GM18868 (cell line): ENCODE results near the gene GLYR1.

Experiments used
- ATAC-seq: cut with Tn5 transposase; IDR thresholded peaks from one replicate; pipeline ENCODE4 v1.9.1; 2021; ENCODE audit warnings: mild to moderate bottlenecking, moderate library complexity; ENCODE audit not compliant: unreplicated experiment

Gene GLYR1

DNA sequence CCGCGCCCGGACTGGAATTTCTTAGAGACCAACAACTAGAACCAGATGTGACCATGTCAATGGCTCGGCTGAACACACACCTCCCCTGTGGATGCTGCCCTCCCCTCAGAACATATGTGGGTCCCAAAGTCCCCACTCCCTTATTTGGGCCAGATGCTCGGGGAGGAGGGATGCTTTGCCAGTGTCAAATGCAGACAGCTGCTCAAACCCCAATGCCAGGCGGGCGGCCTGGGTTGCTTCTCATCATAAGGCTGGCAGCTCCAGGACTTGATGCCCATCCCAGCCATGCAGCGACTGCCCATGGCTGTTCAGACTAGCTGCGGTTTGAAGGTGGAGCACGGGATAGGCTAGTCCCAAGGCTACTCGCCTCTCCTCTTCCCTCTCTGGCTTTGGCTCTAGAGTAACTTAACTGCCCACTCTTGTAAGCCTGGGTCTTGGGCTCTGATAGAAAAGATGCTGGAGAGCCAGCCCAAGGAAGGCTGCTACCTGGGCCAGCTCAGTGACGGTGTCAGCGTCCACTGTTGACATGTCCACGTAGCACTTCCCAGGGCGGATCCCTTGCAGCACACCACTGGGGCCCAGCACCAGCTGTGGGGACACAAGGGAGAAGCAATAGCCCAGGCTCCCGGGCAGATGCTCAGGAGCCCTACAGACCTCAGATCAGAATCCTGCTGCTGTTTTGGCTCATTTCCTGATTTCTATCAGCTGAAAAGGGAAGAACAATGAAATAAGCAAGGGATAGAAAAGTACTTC, 33.7 kb downstream of the GLYR1 start:
- no peak for ATAC-seq

DNA sequence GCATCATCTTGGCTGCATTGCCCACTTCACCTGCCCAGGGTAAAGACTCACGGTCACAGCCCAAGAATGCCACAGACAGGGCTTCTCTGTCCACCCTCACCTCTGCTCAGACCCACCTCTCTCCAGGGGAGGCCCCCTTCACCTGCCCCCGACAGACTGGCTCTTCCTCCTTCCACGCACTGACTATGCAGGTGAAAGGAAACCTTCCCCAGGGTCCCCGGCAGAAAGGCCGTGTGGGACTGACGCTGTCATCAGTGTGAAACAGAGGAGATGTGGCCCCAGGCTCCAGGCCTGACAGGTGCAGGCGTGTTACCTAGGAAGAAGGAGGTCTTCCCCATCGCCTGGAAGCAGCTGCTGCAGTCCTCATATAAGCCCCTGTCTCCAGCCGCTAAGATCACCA, 35.3 kb downstream of the GLYR1 start:
- ATAC-seq: no peak

DNA sequence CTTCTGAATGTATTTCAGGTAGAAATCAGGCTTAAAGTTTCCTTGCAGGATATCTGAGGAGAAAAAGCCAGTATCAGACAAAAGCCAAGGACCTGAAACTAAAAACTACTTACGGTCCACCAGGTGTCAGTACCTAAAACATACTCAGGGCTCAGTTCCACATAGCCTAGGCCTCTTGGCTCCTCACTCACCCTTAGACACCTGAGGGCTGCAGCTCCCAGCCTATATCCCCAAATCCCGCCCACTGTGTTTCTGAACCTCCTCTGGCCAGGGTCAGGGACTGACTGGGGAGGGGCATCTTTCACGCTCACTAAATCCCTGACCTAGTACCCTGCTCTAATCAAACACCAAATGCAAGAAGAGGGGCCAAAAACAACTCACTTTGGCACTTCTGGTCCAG, 35.8 kb downstream of the GLYR1 start:
- no peak for ATAC-seq

DNA sequence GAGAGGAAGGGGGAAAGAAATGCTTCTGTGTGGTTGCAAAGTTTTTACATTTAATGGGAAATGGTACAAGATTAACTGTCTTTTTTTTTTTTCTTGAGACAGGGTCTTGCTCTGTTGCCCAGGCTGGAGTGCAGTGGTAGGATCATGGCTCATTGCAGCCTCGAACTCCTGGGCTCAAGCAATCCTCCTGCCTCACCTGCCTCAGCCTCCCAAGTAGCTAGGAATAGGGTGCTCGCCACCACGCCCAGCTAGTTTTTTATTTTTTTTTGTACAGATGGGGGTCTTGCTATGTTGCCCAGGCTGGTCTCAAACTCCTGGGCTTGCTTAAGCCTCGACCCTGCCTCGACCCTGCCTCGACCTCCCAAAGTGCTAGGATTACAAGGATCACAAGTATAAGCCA, 40.8 kb downstream of the GLYR1 start:
- no peak for ATAC-seq

DNA sequence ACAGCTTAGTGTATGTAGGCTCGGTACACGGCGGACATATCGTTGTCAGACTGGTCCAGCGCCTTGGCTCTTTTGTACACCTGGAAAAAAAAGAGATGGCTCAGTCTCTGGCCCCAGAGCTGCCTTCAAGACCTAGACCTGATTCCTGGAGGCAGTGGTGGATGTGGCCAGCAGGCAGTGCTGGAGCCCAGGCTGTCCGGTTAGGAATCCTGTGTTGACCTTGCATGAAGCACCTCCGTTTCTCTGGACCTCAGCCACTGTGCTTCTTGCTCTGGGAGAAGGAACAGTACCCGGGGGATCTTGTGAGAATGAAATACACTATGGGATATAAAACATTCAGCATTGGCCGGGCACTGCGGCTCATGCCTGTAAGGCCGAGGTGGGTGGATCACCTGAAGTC, 41.9 kb downstream of the GLYR1 start:
- no peak for ATAC-seq

DNA sequence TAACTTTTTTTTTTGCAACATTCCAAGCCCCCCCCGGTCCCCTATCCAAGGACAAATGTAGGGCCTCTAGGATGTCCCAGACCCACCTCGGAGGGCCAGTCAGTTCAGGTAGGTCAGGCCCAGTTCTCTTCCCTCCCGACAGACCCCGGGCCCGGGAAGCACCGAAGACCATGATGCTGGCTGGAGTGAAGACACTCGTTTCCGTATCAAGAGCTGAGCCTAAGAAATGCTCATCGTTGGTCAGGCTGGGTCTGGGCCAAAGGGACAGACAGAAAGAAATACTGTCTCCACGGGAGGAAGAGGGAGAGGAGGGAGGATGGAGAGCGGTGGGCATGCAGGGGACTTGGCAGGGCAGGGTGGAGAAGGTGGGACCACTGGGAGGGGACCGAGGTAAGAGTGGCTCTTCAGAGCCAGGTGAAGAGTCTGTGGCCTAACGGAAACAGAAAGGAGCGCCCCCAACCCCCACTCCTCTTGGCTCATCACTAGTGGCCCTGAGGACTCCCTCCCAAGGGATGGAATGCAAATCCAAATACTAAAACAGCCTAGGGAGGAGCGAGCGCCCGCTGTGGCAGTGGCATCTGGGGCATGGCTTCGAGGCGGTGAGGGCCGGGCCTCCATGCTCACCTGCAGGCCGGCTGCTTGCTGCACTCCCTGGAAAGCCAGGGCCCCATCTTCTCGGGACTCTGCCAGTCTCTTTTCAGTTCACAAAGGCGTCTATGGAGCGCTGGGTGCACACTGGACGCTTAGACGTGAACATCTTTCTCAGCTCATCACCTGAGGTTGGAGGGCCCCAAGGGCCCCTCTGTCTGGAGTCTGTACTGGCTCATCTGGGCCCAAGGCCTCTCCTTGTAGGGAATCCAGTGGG, 43.0 kb downstream of the GLYR1 start:
- no peak for ATAC-seq

DNA sequence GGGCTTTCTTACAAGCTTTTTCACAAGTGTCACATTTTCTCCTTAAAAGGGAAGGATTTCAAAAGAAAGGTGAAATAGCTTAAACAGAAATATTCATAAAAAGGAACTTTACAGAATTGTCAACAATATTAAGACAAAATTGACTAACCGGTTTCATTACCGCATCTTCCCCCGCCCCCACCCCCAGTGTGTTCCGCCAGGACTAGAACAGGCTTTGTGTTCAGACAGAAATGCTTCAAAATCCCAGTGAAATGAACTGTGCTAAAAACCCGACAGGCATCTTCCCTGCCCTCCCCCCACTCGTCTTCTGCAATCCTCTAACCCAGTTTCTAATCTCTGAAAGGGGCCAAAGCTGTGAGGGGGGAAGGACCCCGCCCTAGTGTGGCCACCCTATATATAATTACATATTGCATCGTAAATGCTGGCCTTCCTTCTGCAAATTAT, 43.7 kb downstream of the GLYR1 start:
- no peak for ATAC-seq

DNA sequence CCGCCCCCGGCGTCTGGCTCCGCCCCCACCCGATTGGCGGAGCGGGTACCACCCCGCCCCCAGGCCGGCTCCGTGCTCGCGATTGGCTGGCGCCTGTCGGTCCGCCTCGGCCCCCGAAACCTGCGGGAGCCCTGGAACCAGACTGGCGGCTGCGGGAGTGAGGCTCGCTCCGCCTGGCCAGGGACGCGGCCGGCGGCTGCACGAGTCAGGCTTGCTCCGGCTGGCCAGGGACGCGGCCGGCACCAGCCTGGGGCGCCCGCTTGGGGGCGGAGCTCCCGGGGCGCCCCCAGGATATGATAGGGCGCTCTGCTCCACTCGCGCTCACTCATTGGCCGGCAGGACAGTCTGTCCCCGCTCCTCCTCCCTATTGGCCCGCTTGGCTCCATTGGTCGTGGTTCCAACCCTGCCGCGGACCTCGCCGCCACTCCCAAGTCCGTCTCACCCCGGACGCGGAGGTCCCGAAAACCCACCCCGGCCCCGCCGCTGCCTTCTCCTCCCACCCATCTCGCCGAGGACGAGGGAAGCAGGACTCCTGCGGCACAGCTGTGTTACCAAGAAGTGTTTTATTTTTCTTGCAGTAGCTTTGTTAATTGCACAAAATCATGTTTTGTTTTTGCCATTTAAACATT, 44.3 kb downstream of the GLYR1 start:
- peak; percentile 91 for ATAC-seq

DNA sequence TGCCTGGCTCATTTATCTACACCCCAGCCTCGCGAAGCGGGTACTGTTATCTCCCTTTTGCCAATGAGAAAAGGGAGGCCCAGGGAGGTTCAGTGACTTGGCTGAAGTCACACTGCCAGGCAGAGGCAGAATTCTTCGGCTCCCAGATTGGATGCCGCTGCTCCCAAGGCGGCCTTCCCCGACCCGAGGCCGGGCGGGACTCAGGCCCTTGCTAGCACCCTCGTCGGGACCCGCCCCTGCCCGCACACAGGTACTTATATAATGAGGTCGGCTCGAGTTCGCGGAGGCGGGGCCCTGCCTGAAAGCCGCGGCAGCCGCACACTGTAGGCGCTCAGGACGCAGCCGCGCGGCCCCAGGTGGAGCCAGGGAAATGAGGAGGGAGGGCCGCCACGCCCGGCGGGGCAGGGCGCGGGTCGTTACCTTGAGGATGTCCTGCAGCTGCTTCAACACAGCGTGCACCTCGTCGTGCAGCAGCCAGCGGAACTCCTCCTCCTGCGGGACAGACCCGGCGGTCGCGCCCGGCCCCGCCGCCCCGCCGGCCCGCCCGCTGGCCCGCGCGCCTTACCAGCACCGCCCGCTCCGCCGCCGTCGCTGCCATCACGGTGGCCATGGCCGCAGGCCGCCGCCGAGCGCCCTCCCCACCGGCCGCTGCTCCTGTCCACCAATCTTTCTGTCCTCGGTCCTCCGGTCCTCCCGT, 45.0 kb downstream of the GLYR1 start, which contains the start of gene ROGDI:
Gene ROGDI, minus strand, starts transcription at position 672 of the 697 bp plus-strand sequence. Its CDS starts 62 bp downstream, at position 610.
- peak; percentile 55 for ATAC-seq

DNA sequence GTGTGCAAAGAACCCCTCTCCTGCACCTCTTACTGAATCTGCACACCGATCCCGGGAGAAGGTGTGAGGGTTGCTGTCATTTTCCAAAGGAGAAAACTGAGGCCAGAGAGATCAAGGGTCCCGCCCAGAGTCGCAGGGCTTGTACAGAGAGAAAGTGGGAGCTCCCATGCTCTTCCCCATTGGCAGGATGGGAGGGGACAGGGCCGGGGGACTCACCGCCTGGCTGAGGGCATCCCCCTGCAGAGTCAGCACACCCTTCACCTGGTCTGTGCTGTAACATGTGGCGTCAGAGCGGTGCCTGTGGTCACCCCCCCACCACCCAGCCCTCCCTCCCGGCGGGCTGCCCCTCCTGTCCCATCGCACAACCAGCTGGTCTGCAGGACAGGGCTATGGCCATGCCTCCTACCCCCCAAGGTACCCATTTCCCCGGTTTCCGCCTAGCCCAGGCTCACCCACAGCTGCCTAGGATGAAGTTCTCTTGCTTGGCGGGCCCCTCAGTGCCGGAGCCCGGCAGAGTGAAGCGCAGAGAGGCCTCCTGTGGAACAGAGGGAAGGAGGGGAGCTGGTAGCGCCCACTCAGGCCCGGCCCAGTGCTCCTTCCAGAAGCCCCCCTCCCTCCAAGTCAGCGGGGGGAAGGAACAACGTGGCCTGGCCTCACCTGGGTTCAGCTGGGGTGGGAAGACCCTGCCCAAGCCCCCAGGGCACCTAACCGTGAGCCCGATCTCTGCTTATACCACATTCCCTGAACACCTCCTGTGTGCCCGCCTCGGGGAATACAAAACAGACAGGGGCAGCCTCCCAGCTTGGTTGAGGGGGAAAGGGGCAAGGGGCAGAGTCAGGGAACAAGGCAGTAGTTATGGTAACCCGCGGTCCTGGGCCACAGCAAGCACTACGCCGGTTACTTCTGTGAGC, 45.8 kb downstream of the GLYR1 start:
- ATAC-seq: no peak

DNA sequence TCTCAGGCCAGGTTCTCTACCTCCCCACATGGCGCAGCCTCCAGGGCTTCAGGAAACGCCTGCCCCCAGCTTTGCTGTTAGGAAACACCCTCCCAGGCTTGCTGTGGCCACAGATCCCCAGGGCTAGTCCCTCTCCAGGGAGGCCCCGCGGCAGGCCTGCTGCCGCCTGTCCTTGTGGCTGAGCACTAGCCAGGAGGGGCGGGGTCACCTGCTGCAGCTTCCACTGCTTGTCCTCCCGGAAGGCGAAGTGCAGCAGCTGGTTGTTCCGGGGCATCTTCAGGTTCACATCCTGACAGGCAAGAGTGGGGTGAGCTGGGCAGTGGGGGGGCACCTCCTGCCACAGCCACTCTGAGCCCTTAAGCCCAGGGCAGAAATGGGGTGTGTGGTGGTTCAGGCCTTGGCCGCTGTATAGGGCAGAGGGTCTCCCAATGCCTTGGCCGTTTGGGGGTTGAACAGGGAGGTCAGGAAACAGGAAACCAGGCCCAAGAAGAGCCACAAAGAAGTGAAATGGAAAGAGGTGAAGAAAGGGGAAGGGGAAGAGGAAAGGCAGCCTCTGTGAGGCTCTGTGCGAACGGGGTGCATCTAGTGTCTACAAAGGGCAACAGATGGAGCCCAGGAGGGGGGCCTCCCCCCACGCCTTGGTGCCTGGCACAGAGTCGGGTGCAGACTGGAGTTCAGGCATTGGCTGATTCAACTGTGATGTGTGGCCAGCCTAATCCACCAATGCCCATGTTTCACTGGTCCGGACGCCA, 46.6 kb downstream of the GLYR1 start:
- ATAC-seq: no peak

DNA sequence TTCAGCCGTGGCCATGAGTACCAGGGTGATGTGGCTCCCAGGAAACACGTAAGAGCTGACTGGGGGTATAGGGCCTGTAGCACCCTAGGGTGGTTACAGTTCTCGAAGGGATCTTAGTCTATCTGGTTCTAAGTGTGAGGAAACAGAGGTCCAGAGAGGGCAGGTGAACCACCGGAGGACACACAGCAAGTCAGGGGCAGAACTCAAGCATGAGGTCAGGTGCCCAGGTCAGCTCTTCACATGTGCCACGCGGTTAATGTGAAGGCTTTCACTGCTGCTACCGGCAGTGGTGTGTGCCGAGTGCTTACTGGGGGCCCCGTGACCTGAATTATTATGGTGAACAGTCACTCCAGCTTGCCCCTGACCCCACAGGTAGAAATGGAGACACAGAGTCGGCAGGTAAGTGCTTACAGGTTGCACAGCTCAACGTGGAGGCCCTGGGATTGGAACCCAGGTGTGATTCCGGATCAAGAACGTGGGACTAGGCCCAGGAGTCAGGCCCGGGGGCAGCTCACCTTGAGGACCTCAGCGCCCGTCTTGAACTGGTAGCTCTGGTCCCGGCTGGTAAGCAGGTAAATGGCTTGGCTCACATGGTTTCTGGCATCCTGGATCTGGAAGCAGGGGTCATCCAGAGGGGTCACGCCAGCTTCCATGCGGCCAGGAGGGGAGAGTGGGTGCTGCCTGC, 47.8 kb downstream of the GLYR1 start:
- ATAC-seq: no peak

DNA sequence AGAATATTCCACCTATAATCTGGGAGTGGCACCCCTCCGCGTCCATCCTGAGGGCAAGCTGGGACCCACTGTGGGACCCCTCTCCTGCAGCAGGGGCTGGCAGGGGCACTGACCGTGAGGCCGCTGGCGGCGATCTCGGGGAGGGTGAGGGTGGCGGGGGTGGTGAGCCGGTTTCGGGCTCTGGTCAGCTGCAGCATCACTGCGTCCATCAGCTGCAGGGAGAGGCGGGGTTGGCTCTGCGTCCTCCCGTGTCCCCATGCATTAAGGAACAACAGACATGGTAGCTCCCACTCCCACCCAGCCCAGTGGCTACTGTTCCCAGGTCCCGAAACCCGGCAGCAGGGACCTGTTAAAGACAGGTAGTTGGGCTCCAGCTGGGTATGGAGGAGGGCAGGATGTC, 48.6 kb downstream of the GLYR1 start:
- no peak for ATAC-seq

DNA sequence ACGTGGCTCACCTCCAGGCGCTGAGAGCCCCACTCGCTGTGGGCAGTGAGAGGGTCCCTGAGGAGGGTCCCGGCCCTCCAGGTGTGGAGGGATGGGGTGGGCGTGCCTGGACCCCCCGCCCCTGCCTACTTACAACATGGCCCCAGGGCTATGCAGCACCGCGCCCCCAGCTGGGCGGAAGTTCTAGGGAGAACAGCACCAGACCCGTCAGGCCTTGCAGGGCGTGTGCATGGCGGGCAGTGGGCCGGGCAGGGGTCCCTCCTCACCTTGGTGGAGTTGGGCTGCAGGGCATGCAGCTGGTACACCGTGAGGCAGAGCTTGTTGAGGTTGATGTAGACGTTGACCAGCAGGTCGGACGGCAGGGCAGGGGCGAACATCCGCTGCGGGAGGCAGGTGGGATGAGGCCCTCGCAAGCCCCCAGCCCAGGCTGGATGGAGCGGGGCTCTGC, 49.3 kb downstream of the GLYR1 start:
- no peak for ATAC-seq

DNA sequence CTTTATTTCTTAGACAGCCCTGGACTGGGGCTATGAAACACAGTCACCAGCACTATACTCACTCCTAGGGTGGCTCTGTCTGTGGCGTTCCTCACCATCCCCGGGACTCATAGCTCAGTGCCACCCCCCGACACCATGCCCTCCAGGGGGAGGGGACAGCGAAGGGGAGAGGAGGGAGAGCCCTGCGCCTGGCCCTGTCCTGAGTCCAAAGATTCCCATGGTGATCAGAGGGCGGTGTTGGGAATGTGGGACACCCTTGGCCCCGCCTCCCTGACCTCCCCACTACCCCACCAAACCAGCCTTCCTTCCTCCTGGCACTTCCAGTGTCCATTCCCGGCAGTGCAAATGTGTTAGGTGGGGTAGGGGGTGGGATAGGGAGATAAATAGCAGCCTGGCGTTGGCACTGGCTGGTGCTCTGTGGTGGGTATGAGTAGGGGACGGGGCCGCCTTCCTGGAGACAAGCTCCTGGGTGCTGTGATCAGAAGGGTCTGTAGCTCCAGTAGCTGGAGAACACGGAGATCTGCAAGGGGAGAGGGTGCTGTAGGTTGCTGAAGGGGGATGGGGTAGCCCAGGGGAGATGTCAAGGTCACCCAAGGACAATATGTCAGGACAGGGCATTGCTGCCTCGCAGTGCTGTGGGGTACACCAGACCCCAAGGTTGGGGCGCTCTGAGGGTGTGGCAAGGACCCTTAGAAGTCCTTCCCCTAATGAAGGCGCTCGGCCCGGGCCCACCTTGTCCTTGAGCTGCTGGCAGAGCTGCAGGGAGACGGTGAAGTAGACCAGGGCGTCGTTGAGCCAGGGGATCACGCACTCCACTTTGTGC, 49.9 kb downstream of the GLYR1 start:
- no peak for ATAC-seq

DNA sequence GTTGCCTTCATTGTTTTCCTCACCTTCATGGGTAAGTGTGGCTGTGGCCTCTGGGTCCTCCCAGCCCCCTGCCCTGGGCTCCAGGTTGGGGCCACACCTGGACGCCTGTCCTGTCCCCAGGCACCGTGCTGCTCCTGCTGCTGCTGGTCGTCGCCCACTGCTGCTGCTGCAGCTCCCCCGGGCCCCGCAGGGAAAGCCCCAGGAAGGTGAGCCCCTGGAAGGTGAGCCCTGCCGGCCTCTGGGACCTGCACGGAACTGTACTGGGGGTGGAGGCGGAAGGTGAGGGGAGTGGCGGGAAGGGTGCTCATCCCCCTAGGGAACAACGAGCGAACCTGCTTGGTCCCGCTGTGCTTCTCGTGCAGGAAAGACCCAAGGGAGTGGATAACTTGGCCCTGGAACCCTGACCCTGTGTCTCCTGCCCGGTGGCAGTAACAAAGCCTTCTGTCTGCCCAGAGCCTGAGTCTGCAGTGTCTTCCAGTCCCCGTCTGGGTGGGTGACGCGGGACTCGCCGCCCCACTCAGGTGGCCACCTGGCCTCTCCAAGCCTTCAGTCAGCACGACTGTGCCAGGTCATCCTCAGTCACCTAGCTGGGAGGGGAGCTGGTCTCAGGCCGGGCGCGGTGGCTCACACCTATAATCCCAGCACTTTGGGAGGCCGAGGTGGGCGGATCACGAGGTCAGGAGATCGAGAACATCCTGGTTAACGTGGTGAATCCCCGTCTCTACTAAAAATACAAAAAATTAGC, 51.1 kb downstream of the GLYR1 start:
- no peak for ATAC-seq
